OCI-LY1 (cell line): ENCODE measurements around the gene MAFB.

Experiments
- H2AFZ ChIP-seq: fragments of 200-600 bp; sonication (generic), shearing (Covaris generic); 2 replicates; pipeline ENCODE4 v1.6.0; 2014; ENCODE audit warnings: antibody characterized with exemption, mild to moderate bottlenecking, low read length
- H3F3A ChIP-seq: fragments of 200-600 bp; sonication (generic), shearing (Covaris generic); 2 replicates; pipeline ENCODE4 v1.6.0; 2014; ENCODE audit warnings: mild to moderate bottlenecking, antibody characterized with exemption, low read length, moderate library complexity; ENCODE audit not compliant: insufficient read depth
- H3K27ac ChIP-seq: fragments of 200-600 bp; sonication (generic); 2 replicates; pipeline ENCODE4 v1.5.1; 2014; ENCODE audit warnings: low read length, mixed run types, mild to moderate bottlenecking, low read depth; ENCODE audit not compliant: poor library complexity, severe bottlenecking
- H3K27me3 ChIP-seq: fragments of 200-600 bp; sonication (generic); 2 replicates; pipeline ENCODE4 v1.6.0; 2014; ENCODE audit warnings: antibody characterized with exemption, mild to moderate bottlenecking, low read length, moderate library complexity; ENCODE audit not compliant: insufficient read depth
- H3K36me3 ChIP-seq: fragments of 200-600 bp; sonication (generic); 2 replicates; pipeline ENCODE4 v1.6.1; 2014; ENCODE audit warnings: mild to moderate bottlenecking, antibody characterized with exemption, low read length, moderate library complexity, mixed read lengths; ENCODE audit not compliant: insufficient read depth
- H3K4me1 ChIP-seq: fragments of 200-600 bp; sonication (generic); 2 replicates; pipeline ENCODE4 v1.5.1; 2014; ENCODE audit warnings: mild to moderate bottlenecking, low read length, moderate library complexity; ENCODE audit not compliant: insufficient read depth, severe bottlenecking
- H3K4me2 ChIP-seq: fragments of 200-600 bp; sonication (generic), shearing (Covaris generic); 2 replicates; pipeline ENCODE4 v1.6.1; 2014; ENCODE audit warnings: low read length
- H3K4me3 ChIP-seq: fragments of 200-600 bp; sonication (generic); 2 replicates; pipeline ENCODE4 v1.5.1; 2014; ENCODE audit warnings: low read length, low read depth, mild to moderate bottlenecking, mixed read lengths; ENCODE audit not compliant: poor library complexity, severe bottlenecking
- H3K79me2 ChIP-seq: fragments of 200-600 bp; shearing (Covaris generic); 2 replicates; pipeline ENCODE4 v1.6.1; 2016; ENCODE audit warnings: mixed run types, low read length, mixed read lengths; ENCODE audit not compliant: insufficient read depth
- H3K9ac ChIP-seq: fragments of 200-600 bp; sonication (generic), shearing (Covaris generic); 2 replicates; pipeline ENCODE4 v1.6.1; 2014; ENCODE audit warnings: mild to moderate bottlenecking, low read length, mixed read lengths
- H3K9me2 ChIP-seq: fragments of 200-600 bp; sonication (generic), shearing (Covaris generic); 2 replicates; pipeline ENCODE4 v1.6.1; 2014; ENCODE audit warnings: low read depth, mild to moderate bottlenecking, low read length, mixed read lengths
- H3K9me3 ChIP-seq: fragments of 200-600 bp; shearing (Covaris generic); 2 replicates; pipeline ENCODE4 v1.6.1; 2014; ENCODE audit warnings: low read length, mixed read lengths
- H4K20me1 ChIP-seq: fragments of 200-600 bp; sonication (generic), shearing (Covaris generic); 2 replicates; pipeline ENCODE4 v1.6.0; 2016; ENCODE audit warnings: mild to moderate bottlenecking, low read length; ENCODE audit not compliant: insufficient read depth
- EZH2 ChIP-seq: fragments of 200-600 bp; sonication (generic), shearing (Covaris generic); IDR thresholded peaks from 2 replicates; pipeline ENCODE4 v1.8.0; 2017; ENCODE audit warnings: borderline replicate concordance, mixed run types, mild to moderate bottlenecking, antibody characterized with exemption, low read length, moderate library complexity, mixed read lengths
- TF ChIP-seq, protein P1 (sequence below): fragments of 200-600 bp; sonication (generic), shearing (Covaris generic); IDR thresholded peaks from 2 replicates; pipeline ENCODE4 v1.5.1; 2017; ENCODE audit warnings: mild to moderate bottlenecking, antibody characterized with exemption, low read length, moderate library complexity, mixed read lengths

Gene MAFB

GRCh38 chr20:40715491-40715890 is 26.5 kb upstream of the MAFB start:
- Histone ChIP-seq H2AFZ (no peak overlapping the region), H3K9me3 (no peaks in the 10 kb centered on the region), H3F3A (no peaks in the 10 kb centered on the region), H3K27ac (no peak overlapping the region), H3K79me2 (no peaks in the 10 kb centered on the region), H3K4me1 (no peaks in the 10 kb centered on the region), H4K20me1 (no peaks in the 10 kb centered on the region), H3K9me2 (no peaks in the 10 kb centered on the region), H3K27me3 (peaks cover 6% of the 10 kb centered on the region; the same call in 1 of the 2 replicates), H3K4me3 (no peak overlapping the region), H3K4me2 (no peak overlapping the region), H3K9ac (no peak overlapping the region), H3K36me3 (no peaks in the 10 kb centered on the region)
- TF ChIP-seq EZH2: no peak
- TF ChIP-seq, protein P1, sequence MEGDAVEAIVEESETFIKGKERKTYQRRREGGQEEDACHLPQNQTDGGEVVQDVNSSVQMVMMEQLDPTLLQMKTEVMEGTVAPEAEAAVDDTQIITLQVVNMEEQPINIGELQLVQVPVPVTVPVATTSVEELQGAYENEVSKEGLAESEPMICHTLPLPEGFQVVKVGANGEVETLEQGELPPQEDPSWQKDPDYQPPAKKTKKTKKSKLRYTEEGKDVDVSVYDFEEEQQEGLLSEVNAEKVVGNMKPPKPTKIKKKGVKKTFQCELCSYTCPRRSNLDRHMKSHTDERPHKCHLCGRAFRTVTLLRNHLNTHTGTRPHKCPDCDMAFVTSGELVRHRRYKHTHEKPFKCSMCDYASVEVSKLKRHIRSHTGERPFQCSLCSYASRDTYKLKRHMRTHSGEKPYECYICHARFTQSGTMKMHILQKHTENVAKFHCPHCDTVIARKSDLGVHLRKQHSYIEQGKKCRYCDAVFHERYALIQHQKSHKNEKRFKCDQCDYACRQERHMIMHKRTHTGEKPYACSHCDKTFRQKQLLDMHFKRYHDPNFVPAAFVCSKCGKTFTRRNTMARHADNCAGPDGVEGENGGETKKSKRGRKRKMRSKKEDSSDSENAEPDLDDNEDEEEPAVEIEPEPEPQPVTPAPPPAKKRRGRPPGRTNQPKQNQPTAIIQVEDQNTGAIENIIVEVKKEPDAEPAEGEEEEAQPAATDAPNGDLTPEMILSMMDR: no peak

- H3K36me3 ChIP-seq: no peaks in the 10 kb centered on the region
- TF ChIP-seq EZH2: no peak
- TF ChIP-seq, protein P1: no peak
- no peak overlapping the region for H3K4me3 ChIP-seq
- H3K9ac ChIP-seq: no peak overlapping the region
- no peaks in the 10 kb centered on the region for H4K20me1 ChIP-seq
- no peaks in the 10 kb centered on the region for H3K79me2 ChIP-seq
- no peak overlapping the region for H3K27ac ChIP-seq
- H3F3A ChIP-seq: no peaks in the 10 kb centered on the region
- H3K9me2 ChIP-seq: no peaks in the 10 kb centered on the region
- H3K4me2 ChIP-seq: no peak overlapping the region
- H3K4me1 ChIP-seq: no peaks in the 10 kb centered on the region
- 0 out of 2 replicates have a peak, but pooled peaks cover under 1% of the 10 kb centered on the region for H3K27me3 ChIP-seq
- H2AFZ ChIP-seq: no peak overlapping the region
- H3K9me3 ChIP-seq: no peaks in the 10 kb centered on the region
These were observed 25.9 kb upstream of the MAFB start for GRCh38 chr20:40714916-40715315.

DNA sequence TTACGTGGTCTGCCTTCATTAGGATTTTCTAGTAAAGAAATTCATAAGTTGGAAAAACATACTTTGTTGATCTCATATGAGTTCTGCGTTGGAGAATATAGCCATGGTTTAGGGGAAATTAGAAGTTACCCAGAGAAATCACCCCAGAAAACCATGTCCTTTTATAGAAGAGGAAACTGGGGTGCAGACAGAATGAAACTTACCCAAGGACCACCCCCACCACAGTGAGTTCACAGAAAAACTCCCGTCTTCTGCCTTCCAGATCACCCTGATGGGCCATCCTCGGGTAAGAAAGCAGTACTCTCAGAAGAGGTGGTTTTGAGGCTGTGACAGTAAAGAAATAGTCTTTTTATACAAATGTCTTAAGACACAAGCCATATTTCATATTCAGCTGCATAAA is 25.1 kb upstream of the MAFB start:
- Histone ChIP-seq H3K36me3 (no peaks in the 10 kb centered on the region), H2AFZ (no peak overlapping the region), H3K9me3 (no peaks in the 10 kb centered on the region), H3K27me3 (no peaks in the 10 kb centered on the region), H3K4me1 (no peaks in the 10 kb centered on the region), H3K9me2 (no peaks in the 10 kb centered on the region), H4K20me1 (no peaks in the 10 kb centered on the region), H3K79me2 (no peaks in the 10 kb centered on the region), H3K9ac (no peak overlapping the region), H3F3A (no peaks in the 10 kb centered on the region), H3K4me2 (no peak overlapping the region), H3K4me3 (no peak overlapping the region), H3K27ac (no peak overlapping the region)
- TF ChIP-seq, protein P1: no peak
